Sigmoid colon (tissue), 7 donors: ENCODE data around the gene MRPS35. TPM values are rescaled to one million over a fixed set of nuclear protein-coding genes. Genes with fewer than 3 reads are reported as not detected.
A peak's percentile ranks its signal among the peaks of the same experiment; 100 is the strongest.

ENCODE experiments used
- DNase-seq: peaks from one replicate; pipeline ENCODE4 v3.0.0-alpha.2; 2019
- H3K27ac ChIP-seq, 4 donors: fragments of 200-600 bp; sonication (generic); one replicate each; pipeline ENCODE4 v1.5.1; 2016 to 2019; ENCODE audit warnings: mild to moderate bottlenecking in 1 of 4
- H3K27me3 ChIP-seq, 3 donors: fragments of 200-600 bp; sonication (generic); one replicate each; pipeline ENCODE4 v1.5.1; 2019; ENCODE audit warnings: mild to moderate bottlenecking in 1 of 3
- H3K36me3 ChIP-seq, 4 donors: fragments of 200-600 bp; sonication (generic); one replicate each; pipeline ENCODE4 v1.5.1; 2016 to 2019
- H3K4me1 ChIP-seq, 4 donors: fragments of 200-600 bp; sonication (generic); one replicate each; pipeline ENCODE4 v1.5.1; 2017 to 2019
- H3K4me3 ChIP-seq, 4 donors: fragments of 200-600 bp; sonication (generic); one replicate each; pipeline ENCODE4 v1.5.1; 2017 to 2019; ENCODE audit warnings: mild to moderate bottlenecking in 2 of 4, moderate library complexity in 1 of 4
- H3K9me3 ChIP-seq, 4 donors: fragments of 200-600 bp in 3 of 4; sonication (generic) in 3 of 4; one replicate each; pipeline versions ENCODE4 v1.5.1 to v1.6.1; 2013 to 2019
- EP300 ChIP-seq, 4 donors: sonication (generic); formaldehyde crosslinking; IDR thresholded peaks; one replicate each; pipeline ENCODE4 v1.6.1; 2017; ENCODE audit warnings: antibody characterized with exemption in 4 of 4
- POLR2A ChIP-seq, 2 donors: fragments of 450-650 bp; IDR thresholded peaks; one replicate each; pipeline ENCODE4 v1.6.1; 2016; ENCODE audit warnings: antibody characterized with exemption in 2 of 2, mild to moderate bottlenecking in 2 of 2, moderate library complexity in 2 of 2
- POLR2AphosphoS5 ChIP-seq, 4 donors: sonication (generic); formaldehyde crosslinking; IDR thresholded peaks; one replicate each; pipeline ENCODE4 v1.6.1; 2017; ENCODE audit warnings: antibody characterized with exemption in 4 of 4
- whole genome bisulfite sequencing, 2 donors: extraction: QIAGEN DNeasy Blood & Tissue Kit; methylation state at CpG; one replicate each; pipeline ENCODE4 v1.1.7; 2013; 5-methylcytosine and 5-hydroxymethylcytosine counted together
- intact Hi-C: fragments of 100-400 bp; cut with DNase I; formaldehyde crosslinking; loops from one replicate; pipeline ENCODE4 v1.15.1; 2023
- polyA plus RNA-seq, 3 donors: library from polyadenylated mRNA; stranded (reverse); fragments of 200-250 nt; gene quantifications; one replicate each; pipeline ENCODE4 v1.2.3, GENCODE V29; 2013
- total RNA-seq, 4 donors: library from RNA; depleted of rRNA; stranded (reverse); fragments of >200 nt; gene quantifications; one replicate each; pipeline ENCODE4 v1.1.0, GENCODE V29; 2016
- TF ChIP-seq, protein P1 (sequence below), 4 experiments: fragments of 450-650 bp in 3 of 4; fragments of 200-600 bp in 1 of 4; IDR thresholded peaks; one replicate each; pipeline ENCODE4 v1.5.1; 2016 to 2019; ENCODE audit warnings: antibody characterized with exemption in 4 of 4, mild to moderate bottlenecking in 3 of 4, moderate library complexity in 2 of 4
- donor health status: healthy with polysubstance abuse.
- donor health status: Bipolar disorder and iron deficiency.
- donor health status: healthy.

MRPS35 gene
- total and polyA plus RNA-seq, 7 donors: 34.3 to 98.3 (median 53.5) TPM

DNA sequence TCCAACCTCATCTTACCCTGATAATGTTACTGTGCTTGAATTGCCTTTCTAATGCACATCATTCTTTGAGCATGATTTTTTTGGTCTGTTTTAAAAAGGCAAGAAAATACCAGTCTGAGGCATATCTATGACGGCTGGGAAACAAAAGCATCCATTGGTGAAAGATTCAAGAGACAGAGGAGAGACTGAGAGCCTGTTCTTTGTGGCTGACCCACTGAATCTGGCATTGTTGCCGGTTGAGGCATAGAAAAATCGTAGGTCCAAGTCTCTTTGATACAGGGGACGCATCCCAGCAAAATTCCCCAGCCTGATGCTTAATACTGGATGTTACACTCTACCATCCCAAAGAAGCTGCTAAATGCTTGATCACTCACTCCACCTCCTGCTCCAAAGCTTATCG is 66.5 kb downstream of the MRPS35 start:
- H3K9me3 ChIP-seq: no peaks in the 10 kb centered on the region
- no peak overlapping the region for H3K4me3 ChIP-seq
- no peaks in the 10 kb centered on the region for H3K36me3 ChIP-seq
- H3K4me1 ChIP-seq: peaks cover 0 to 26% (median 18%) of the 10 kb centered on the region in 4 donors
- no peak for DNase-seq
- TF ChIP-seq POLR2AphosphoS5 (IDR thresholded peaks at IDR 0.05) (no peak), POLR2A (IDR thresholded peaks at IDR 0.05) (no peak), EP300 (IDR thresholded peaks at IDR 0.05) (no peak)
- TF ChIP-seq, protein P1, sequence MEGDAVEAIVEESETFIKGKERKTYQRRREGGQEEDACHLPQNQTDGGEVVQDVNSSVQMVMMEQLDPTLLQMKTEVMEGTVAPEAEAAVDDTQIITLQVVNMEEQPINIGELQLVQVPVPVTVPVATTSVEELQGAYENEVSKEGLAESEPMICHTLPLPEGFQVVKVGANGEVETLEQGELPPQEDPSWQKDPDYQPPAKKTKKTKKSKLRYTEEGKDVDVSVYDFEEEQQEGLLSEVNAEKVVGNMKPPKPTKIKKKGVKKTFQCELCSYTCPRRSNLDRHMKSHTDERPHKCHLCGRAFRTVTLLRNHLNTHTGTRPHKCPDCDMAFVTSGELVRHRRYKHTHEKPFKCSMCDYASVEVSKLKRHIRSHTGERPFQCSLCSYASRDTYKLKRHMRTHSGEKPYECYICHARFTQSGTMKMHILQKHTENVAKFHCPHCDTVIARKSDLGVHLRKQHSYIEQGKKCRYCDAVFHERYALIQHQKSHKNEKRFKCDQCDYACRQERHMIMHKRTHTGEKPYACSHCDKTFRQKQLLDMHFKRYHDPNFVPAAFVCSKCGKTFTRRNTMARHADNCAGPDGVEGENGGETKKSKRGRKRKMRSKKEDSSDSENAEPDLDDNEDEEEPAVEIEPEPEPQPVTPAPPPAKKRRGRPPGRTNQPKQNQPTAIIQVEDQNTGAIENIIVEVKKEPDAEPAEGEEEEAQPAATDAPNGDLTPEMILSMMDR (IDR thresholded peaks at IDR 0.05): no peak
- H3K27ac ChIP-seq: no peak overlapping the region
- H3K27me3 ChIP-seq: no peaks in the 10 kb centered on the region
- WGBS, 2 donors: 92% methylated on average over 5 of the region's 5 CpGs
- intact Hi-C loops: no loop called here

DNA sequence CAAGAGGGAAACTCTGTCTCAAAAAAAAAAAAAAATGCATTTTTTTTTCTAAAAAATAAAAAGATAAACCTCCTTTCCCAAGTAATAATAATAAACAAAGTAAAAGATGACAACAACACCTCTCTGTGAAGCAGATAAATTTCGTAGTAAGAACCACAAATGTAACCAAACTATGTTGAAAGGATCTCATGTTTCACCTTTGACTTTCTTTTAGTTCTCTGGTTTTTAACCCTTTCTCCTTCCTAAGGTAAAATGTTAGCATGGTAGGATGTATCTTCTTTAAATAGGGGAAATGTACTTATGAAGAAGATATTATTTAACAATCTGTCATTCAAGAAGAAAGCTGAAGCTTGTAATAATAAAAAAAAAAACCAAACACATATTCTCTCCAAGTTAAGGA is 67.6 kb downstream of the MRPS35 start:
- Histone ChIP-seq H3K36me3 (no peaks in the 10 kb centered on the region), H3K9me3 (no peaks in the 10 kb centered on the region), H3K27me3 (no peaks in the 10 kb centered on the region), H3K27ac (no peak overlapping the region), H3K4me3 (no peak overlapping the region), H3K4me1 (peaks cover 0 to 37% (median 28%) of the 10 kb centered on the region in 4 donors)
- TF ChIP-seq POLR2AphosphoS5 (IDR thresholded peaks at IDR 0.05) (no peak), EP300 (IDR thresholded peaks at IDR 0.05) (no peak), POLR2A (IDR thresholded peaks at IDR 0.05) (no peak)
- TF ChIP-seq, protein P1 (IDR thresholded peaks at IDR 0.05): no peak
- no peak for DNase-seq
- intact Hi-C loops: no loop called here
- WGBS, 2 donors: 55 to 73% methylated on average over 1 of the region's 1 CpG

DNA sequence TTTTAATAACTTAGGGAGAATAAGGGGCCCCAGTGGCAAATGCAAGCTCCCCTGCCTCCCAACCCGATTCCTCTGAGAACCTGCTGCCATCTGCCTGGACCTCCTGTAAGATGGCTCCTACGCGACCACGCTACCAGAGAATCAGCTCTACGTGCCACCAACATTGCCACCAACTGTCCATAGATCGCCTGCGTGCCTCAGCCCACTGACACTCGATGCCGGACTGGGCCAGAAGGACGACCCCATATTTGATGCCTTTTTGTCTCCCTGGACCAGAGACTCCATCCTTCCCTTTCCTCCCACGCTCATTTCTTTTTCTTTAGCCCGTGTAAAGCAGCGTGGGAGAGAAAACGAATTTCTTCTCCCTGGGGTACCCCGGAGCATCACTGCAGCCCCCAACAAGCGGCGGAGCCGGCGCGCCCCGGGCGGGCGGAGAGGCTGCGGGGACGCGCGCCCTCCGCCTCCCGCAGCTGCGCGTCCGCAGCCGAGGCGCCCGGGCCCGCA is 68.8 kb downstream of the MRPS35 start:
- WGBS, 2 donors: 3 to 4% methylated on average over 36 of the region's 36 CpGs
- Histone ChIP-seq H3K27me3 (no peaks in the 10 kb centered on the region), H3K36me3 (no peaks in the 10 kb centered on the region), H3K4me3 (peak overlapping the region; percentile 69 to 79 (median 71)), H3K4me1 (peaks cover 0 to 49% (median 40%) of the 10 kb centered on the region in 4 donors), H3K27ac (peak overlapping the region; percentile 86 to 98 (median 94)), H3K9me3 (no peaks in the 10 kb centered on the region)
- intact Hi-C loops: no loop called here
- TF ChIP-seq EP300 (IDR thresholded peaks at IDR 0.05): no peak
- TF ChIP-seq, protein P1 (IDR thresholded peaks at IDR 0.05): no peak
- TF ChIP-seq POLR2AphosphoS5 (IDR thresholded peaks at IDR 0.05): no peak
- TF ChIP-seq POLR2A (IDR thresholded peaks at IDR 0.05): no peak
- peak; percentile 70 for DNase-seq

DNA sequence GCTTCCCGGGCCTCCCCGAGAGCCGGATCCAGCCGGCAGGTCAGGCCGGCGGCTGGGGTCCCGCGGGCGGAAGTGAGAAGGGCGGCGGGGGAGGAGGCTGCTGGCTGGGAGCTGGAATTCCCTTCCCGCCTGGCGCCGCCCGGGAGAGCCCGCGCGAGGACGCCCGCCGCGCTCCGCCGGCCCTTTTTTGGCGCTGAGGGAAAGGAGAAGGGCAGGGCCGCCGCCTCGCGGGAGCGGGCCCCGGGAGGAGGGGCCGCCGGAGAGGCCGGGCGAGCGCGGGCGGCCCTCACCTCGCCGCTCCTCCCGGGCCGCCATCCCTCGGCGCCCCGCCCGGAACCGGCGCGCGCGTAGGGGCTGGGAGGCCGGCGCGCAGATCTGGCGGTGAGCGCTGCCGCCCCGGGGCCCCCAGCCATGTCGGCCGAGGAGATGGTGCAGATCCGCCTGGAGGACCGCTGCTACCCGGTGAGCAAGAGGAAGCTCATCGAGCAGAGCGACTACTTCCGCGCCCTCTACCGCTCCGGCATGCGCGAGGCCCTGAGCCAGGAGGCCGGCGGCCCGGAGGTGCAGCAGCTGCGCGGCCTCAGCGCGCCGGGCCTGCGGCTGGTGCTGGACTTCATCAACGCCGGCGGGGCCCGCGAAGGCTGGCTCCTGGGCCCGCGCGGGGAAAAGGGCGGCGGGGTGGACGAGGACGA is 69.4 kb downstream of the MRPS35 start, which contains the start of the genes KLHL42 and MANSC4:
KLHL42 (plus strand) TSS at position 314 of the 692 bp plus-strand sequence; CDS start at position 412, 98 bp downstream.
MANSC4 (minus strand) TSS at position 317 of the 692 bp plus-strand sequence. CDS start 8,960 bp downstream, outside the sequence.
- WGBS, 2 donors: 0% methylated on average over 92 of the region's 92 CpGs

More for the DNA sequence above, 69.4 kb downstream of the MRPS35 start, which contains the start of the genes KLHL42 and MANSC4:
- no peaks in the 10 kb centered on the region for H3K36me3 ChIP-seq
- no peaks in the 10 kb centered on the region for H3K9me3 ChIP-seq
- peak within 1 kb of the TSS; percentile 69 to 79 (median 71) for H3K4me3 ChIP-seq
- intact Hi-C loops: loop anchor here (2.0 to 5.0 kb wide), 2 partner anchors 31 to 37 kb away; no protein-coding TSS in a partner anchor
- H3K4me1 ChIP-seq: peaks cover 0 to 54% (median 45%) of the 10 kb centered on the region in 4 donors
- no peaks in the 10 kb centered on the region for H3K27me3 ChIP-seq
- peak within 1 kb of the TSS; percentile 86 to 98 (median 94) for H3K27ac ChIP-seq
- peak; percentile 89 for DNase-seq
- peak; percentile 2 to 84 (median 42) for TF ChIP-seq POLR2AphosphoS5 (IDR thresholded peaks at IDR 0.05)
- no peak for TF ChIP-seq EP300 (IDR thresholded peaks at IDR 0.05)
- TF ChIP-seq POLR2A (IDR thresholded peaks at IDR 0.05): peak; percentile 16 to 50
- TF ChIP-seq, protein P1 (IDR thresholded peaks at IDR 0.05): no peak
